ENCODE data around the gene WNT3A.

WNT3A gene

DNA sequence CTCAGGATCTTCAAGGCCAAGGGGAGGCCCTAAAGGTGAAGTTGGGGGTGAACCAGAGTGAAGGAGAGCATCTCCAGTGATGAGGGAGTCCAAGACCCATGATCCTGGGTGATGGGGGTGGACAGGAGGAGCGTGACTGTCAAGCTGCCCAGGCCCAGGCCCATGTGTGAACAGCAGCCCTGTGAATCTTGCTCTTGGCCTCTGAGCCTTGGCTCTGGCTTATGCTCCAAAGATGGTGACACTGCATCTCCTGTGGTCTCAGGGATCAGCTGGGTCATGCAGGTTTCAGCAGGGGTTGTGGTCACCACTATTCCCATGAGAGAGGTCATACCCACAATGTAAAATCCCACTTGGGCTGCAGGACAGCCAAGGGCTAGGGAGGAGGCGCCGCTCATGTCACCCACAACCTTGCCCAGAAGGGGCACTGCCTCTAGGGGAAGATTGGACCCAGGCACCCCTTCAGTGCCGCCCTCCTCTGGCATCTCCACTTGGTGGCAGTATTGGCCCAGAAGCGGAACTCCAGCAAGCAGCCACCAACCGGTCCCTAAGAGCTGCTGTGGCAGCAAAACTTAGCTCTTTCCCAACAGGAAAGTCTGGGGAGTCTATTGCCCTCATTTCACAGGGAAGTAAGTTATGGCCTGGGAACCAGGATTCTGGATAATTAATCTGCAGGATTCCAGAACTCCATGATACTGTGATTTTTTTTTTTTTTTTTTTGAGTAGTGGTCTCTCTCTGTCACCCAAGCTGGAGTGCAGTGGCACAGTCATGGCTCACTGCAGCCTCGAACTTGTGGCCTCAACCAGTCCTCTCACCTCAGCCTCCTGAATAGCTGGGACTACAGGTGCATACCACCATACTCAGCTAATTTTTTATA, 7.5 kb upstream of the WNT3A start:
- DNase-seq (ENCODE audit: low read depth): peak; percentile 20

DNA sequence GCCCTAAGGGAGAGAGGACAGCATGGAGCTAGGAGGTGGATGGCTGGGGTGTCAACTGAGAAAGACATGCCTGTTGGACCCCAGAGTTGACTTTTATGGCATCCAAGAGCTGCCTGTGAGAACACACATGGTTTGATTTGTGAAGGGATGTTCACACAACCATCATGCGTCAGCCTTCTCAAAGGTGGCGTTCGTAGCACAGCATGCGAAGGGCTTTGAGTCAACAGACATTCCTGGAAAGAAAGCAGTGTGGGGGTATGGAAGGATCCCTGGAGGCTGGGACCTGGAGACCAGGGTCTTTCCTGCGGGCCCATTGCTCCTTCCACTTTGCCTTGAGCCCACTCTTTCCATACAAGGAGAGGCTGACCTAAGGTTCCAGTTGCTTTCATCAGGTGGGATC, 6.4 kb upstream of the WNT3A start:
- DNase-seq (ENCODE audit: low read depth): no peak

DNA sequence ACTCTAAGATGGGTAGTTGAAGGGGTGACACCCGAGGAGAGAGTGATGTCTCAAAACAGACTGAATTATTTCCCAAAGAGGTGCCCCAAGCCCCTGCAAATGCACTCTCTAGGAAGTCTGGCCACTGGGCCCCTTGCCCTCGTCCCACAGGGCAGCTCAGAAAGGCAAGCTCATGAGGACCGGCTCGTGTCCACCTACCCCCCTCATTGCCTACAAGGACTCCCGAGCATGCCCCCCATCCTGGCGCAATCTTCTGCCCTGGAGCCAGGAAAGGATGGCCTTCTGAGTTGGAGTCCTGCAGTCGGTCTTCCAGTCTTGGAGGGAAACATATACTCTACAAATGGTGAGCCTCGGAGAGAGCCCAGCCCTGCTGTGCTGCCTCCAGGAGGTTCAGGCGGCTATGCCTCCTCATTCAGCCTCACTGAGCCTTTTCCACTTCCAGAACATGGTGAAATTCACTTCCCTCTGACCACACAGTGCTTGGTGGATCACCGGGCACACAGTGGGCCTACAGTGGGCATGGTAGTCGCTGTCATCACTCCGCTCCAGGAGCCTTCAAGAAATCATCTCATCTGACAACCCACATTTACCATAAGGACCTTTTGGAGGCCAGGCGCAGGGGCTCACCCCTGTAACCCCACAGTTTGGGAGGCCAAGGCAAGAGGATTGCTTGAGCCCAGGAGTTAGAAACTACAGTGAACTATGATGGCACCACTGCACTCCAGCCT, 5.8 kb upstream of the WNT3A start:
- DNase-seq (ENCODE audit: low read depth): no peak

DNA sequence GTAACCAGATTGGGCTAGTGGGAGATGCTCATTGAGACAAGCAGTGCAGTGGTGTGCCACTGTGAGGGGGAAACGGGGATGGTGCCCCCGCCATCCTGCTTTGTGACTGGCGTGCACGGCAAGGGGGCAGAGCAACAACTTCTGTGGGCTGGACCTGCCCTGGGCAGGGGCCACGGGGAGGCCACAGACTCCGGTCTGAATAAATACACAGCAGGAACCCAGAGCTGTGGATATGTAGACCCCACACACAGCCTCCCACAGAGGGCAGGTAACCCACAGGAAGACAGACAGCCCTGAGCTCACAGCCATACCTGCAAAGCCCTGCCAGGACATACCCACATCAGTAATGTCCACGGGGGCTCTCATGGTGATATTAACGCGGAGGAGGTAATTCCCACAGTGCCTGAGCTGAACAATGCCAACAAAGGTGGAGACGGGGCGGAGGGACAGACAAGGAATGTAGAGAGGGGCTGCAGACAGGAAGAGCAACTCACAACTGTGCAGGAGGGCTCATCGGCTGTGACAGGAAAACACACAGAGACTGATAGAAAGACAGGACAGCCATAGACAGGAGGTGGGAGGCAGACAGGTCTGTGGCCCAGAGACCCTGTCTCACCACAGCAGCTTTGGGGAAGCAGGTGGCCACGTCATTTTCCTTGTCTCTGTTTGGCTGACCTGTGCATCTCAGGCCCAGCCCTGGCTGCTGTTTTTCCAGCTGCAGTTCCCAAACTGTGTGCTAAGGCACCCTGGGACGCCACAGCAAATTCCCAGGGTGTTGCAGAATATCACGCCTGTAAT, 4.9 kb upstream of the WNT3A start:
- DNase-seq (ENCODE audit: low read depth): no peak

DNA sequence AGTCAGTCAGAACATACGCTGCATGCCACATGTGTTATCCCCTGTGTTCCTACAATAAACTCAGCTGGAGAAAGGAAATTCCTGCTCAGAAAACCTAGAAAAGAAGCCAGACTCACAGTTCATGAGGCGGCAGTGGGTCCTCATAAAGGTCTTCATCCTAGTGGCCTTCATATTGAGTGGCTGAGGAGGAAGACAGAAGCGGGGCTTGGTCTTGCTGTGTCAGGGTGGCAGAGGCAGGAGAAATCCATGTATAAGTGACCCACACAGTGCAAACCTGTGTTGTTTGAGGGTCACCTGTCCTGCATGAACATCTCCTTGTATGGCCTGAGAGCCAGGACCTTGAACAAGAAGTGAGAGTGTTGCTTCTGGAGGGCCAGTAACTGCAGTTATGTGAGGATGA, 4.0 kb upstream of the WNT3A start:
- DNase-seq (ENCODE audit: low read depth): no peak

DNA sequence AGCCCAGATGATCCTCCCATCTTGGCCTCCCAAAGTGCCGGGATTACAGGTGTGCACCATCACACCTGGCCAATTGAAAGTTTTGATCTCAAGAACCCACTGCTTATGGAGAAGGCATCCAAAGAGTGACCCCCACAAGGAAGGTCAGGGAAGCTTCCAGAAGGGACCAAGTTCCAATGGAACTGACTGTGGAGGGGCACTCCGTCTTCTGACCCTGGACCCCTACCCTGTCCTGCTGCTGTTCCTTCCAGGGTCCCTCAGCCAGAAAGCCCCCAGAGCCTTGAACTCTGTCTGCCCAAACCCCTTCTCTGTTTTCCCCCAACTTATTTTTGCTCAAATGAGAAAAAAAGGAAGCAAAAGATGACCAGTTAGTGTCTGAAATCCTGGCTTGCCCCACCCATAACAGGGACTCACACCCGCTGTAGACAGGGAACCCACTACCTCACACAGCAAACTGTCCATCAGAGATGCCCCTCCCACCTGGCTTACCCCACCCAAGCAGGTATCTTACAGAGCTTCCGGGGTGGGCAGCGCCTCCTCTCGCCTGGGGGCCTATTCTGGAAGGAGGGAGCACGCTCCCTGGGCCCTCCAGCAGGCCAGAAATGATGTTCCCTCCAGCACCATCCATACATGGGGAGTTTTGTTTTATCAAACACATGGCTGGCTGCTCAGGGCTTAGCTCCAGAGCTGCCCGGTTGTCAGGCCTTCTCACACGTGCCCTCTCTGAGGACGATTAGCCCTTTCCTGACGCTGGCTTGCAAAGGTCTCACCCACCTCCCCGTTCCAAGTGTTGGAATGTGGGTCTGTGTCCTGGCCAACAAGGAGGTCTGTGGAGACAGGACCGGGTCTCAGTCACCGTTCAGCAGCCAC, 3.1 kb upstream of the WNT3A start:
- DNase-seq (ENCODE audit: low read depth): no peak

DNA sequence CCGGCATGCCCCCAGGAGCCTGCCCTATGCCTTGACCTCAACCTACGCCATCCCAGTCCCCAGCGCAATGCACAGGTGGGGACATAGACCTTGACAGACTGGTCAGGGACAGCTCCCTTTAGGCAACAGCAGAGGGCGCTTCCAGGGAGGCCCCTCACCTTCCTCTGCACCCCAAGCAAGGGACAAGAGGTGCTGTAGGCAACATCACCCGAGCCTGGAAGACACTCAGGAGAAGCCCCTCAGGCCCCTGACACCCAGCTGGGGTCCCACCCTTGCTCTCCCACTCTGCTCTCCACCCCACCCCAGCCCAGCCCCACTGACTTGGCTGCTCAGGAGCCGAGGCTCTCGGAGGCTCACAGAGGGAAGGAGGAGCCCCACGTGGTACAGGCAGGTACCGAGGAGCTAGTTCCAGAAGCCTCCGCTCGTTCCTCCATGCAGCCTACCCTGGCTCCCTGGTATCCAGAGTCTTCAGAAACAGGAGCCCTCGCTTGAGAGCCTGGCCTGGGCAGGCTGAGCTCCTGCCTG, 2.4 kb upstream of the WNT3A start:
- DNase-seq (ENCODE audit: low read depth): no peak

DNA sequence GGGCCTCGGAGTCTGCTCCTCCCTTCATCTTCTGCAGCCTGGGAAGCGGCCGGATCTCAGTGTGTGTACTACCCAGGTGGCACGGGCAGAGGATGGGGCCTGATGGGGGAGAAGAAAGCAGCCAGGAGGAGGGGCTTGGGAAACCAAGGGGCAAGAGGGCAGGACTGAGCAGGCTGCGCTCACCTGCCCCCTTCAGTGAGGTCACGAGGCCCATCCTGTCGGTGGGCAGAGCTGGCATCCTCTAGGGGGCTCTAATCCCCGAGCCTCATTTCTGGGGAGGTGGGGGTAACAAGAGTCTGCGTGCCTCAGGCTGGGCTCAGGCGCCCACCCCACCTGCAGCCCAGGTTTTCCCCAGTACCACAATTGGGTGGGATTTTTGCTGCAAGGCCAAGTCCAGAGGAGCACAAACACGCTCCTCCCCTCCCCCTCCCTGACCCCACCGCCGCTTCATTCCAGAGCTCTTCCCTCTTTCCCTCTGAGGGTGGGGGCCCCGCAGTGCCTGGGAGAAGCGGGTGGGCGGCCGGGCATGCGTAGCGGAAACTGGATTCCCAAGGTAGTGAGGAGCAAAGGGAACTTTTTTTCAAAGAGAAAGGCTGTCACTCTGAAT, 1.8 kb upstream of the WNT3A start:
- no peak for DNase-seq (ENCODE audit: low read depth)

DNA sequence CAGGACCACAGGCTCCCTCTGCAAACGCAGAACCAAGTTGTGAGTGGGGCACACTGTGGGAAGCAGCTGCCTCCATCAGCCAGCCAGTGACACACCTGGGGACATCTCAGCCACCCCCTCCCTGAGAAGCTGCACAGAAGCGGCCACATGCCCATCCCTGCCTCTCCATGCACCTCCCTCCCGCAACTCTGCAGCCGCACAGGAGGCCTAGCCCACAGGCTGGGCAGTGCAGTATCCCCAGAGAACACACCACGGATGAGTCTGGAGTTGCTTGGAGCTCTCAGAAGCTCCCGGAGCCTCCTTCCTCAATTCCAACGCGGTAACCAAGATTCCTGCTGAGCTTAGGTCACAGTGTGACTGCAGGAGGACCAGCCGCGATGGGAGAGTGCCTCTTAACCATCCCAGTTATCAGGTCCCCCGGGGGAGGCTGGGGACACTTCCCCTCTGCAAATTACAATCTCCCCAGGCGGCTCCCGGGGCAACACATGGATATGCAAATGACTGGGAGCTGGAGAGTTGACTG, 1.2 kb upstream of the WNT3A start:
- DNase-seq (ENCODE audit: low read depth): no peak

DNA sequence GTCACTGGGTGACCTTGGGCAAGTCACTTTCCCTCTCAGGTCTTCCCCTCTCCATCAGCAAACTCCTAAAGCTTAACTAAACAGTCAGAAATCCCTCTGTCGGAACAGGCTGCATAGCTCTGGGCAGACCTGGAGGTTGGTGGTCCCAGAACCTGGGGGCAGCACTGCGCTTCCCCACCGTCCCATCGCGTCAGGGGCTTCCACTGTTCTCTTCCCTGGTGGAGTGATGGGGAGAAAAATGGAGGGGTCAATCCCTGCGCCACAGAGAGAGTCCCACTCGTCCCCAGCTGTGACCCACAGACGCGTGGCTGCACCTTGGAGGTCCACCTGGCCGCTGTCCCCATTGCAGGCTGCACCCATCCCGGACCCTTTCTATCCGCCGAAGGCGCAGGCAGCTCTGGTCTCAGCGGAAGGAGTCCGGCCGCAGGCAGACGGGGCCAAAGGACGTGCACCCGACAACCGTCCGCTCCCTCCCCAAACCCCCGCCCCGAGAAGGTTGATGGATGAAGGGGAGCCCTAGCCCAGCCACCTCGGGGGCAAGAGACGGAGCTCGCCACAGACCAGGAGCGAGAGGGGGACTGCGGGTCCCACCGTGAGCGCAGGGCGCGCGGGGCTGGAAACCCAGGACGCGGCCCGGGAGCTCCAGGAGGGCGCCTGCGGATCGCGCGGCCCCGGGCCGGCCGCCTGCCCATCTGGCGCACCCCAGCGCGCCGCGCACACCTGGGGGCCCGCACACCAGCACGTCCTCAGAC, 588 bp upstream of the WNT3A start:
- no peak for DNase-seq (ENCODE audit: low read depth)

DNA sequence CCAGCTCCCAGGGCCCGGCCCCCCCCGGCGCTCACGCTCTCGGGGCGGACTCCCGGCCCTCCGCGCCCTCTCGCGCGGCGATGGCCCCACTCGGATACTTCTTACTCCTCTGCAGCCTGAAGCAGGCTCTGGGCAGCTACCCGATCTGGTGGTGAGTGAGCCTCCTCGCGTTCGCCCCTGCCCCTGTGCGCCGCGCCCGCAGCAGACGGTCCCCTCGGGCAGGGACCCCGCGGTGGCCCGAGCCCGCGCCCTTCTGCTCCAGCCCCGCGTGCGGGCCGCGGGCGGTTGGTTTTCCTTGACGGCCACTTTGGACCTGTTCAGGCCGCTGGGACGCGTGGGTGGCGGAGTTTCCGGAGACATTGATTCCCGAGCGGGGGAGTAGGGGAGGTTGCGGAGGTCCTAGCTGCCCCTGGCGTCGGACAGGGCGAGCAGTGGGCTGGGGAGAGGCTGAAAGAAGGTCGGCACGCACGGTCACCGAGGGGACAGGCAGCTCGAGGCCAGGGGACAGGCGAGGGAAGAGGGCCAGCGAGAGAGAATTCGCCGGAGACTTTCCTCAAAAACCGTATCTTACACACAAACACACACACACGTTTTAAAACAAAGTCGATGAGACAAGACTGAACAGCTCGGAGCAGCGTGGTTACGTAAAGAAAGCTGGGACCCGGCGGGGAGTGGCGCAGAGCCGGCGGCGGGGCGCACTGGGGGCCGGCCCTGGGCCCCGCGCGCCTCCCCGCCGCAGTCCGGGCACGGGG, 427 bp downstream of the WNT3A start:
- no peak for DNase-seq (ENCODE audit: low read depth)

DNA sequence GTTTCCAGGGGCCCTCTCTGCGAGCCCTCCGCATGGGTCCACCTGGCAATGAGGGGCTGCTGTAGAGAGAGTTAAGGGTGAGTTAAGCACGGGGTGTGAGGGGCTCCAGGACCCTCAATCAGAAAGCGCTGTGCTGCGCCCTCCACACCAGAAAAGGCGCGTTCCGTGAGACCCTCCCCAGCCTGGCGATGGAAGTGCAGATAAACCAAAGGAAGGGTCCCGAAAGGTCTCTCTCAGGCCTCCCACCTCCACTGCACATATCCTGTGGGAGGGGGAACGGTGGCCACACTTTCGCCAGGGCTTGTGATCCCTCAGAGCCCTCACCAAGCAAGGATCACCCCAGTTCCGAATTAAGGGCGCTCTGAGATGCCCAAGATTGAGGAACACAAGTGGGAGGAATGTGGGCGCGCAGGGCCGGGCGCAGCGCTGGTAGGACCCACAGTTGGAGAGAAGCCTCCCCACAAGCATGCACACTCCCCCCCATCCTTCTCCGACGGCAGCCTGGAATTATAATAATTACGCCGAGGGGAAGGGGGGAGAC, 1.1 kb downstream of the WNT3A start:
- DNase-seq (ENCODE audit: low read depth): no peak

DNA sequence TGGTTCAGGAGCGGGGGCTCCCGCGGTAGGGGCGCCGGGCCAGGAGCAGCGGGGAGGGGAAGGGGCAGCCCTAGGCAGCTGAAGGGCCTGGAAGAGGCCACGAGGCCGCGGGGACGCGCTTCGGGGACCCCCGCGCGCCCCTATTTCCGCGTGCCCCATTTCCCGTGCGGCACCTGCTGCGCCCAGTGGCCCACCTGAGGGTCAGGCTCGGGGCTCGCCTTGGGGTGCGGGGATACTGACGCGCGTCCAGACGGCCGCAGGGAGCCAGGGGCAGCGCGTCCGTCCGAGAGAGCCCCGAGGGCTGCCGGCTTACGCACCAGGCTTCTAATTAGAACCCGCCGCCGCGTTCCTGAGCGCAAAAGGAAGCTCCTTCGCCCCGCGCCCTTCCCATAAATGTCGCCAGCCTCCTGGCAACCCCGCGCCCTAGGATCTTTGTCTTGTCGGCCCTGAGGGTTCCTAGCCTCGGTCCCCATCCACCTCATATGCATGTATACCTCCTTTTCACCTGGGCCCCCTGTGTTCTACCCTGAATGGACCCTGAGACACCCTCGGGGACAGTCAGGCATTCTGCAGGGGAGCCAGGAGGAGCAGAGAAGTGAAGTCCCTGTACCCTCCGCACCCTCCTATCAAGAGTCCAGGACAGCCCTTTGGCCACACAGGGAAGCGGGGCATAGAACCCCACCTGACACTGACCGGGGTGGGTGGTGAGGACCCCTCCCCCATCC, 1.8 kb downstream of the WNT3A start:
- DNase-seq (ENCODE audit: low read depth): no peak

DNA sequence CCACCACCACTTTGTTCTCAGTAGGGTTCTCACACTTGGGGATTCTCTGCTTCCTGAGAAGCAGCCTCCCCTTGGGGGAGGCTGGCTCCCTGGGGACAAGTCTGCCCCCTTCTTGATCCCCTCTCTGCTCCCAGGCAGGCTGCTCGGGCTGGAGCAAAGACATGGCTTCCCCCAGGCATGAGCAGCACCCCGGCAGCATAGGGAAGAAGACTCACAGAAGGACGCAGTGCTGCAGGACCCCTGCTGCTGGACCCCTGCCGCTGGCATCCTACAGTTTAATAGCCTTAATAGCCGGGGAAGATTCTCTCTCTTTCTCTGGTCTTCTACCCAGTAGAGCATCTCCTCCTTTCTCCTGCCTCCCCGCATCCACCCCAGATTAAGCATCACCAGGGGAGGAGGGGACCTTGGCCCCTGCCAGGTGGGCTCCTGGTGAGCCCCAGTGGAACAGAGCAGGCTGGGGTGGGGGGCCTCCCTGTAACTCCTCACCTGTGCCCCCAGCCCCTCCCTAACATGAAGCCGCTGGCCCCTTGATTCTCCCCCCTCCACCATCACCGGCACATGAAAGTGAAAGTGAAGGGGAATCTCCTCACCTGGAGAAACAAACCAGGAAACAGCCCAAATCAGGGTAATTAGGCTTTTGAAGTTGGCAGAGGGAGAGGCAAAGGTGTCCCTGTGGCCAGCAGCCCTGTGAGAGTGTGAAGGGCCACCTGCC, 2.5 kb downstream of the WNT3A start:
- DNase-seq (ENCODE audit: low read depth): no peak

DNA sequence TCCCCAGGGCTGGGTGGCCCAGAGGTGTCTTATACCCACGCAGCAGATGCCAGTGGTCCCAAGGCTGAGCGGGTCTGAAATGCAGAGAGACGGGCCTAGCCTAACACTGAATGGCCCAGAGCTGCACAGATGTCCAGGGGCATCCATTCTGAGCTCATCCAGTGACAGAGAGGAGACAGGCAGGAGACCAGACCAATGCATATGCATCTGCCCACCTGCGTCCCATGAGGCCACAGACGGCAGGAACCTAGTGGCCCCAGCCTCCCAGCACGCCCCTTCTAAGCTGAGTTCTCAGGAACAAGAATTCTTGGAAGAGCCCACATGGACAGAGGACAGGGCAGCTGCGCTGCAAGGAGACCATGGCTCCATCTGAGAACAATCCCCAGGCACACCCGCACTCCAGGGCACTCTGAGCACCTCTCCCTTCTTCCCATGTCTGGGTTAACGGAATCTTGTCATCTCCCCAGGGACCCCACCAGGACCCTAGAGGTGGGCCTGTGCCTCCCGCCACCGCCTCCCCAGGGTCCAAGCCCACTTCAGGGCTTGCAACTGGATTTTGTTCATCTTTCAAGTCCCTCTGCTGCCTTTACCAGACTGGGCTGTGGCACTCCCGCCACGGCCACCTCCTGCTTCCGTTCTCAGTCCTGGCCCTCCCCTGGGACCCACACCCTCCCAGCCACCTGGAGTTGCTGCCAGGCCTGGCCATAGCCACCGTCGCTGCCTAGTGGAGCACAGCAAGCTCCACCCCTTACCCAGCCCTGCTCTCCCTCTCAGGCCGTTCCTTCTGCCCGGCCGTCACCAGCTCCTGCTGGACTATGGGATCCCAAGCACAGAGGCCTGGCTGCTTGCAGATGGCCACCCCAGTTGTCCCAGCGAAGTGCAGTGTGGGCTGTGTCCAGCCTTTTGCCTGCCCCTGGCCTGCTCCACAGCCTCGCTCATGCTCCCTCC, 3.3 kb downstream of the WNT3A start:
- DNase-seq (ENCODE audit: low read depth): no peak

DNA sequence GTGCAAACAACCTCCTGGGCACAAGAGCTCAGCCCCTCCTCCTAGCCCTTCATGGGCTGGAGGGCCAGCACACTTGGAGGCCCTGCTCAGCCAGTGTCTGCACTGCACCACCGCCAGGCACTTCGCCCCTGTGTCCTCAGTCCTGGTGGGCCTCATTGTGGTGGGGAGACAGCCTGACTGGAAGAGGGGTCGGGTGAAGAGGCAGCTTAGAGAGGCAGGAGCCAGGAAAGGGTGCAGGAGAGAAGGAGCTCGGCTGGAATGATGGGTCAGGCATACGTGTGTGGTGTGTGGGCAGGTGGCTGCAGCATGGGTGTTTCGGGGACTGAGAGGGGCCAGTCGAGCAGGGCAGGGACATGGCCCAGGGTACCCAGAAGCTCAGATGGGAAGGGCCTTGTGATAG, 4.1 kb downstream of the WNT3A start:
- DNase-seq (ENCODE audit: low read depth): no peak
